Hindlimb muscle (tissue), 1 donor: ENCODE results near the gene ATL2. TPM values are rescaled to one million over a fixed set of nuclear protein-coding genes. Genes with fewer than 3 reads are reported as not detected.
"Not testable (repeated sequence)": the region's sequence is repeated elsewhere in the genome, so short reads cannot be mapped to it uniquely, and the experiment has no call there.

ENCODE experiments used
- DNase-seq: peaks from one replicate; pipeline ENCODE4 v3.0.0-alpha.2; 2013
- polyA plus RNA-seq: library from polyadenylated mRNA; unstranded; fragments of 120-200 nt; gene quantifications from one replicate; pipeline ENCODE4 v1.2.1, GENCODE V29; 2013; ENCODE audit not compliant: insufficient read length

The ATL2 gene
- polyA plus RNA-seq, 1 donor: 32.8 TPM

- no peak for DNase-seq
Measured at GRCh38 chr2:38268691-38269327, 108.3 kb downstream of the ATL2 start.

DNA sequence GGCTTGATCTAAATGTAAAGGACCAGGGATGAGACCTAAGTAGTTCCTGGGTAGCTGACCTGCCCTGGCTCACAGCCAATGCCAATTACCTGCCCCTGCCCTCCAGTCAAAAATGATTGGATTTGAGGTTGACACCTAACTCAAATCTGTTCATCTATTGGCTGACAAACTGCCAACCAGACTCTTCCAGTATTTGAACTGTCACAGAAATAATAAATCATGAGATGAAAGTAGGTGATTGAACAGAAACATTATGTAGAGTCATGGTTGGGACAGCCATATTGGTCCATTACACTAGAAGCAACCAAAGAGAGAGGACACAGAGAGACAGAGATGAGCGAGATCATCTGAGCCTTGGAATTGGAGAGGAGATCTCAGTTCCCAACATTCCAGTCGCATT lies 109.1 kb downstream of the ATL2 start:
- DNase-seq: no peak

DNA sequence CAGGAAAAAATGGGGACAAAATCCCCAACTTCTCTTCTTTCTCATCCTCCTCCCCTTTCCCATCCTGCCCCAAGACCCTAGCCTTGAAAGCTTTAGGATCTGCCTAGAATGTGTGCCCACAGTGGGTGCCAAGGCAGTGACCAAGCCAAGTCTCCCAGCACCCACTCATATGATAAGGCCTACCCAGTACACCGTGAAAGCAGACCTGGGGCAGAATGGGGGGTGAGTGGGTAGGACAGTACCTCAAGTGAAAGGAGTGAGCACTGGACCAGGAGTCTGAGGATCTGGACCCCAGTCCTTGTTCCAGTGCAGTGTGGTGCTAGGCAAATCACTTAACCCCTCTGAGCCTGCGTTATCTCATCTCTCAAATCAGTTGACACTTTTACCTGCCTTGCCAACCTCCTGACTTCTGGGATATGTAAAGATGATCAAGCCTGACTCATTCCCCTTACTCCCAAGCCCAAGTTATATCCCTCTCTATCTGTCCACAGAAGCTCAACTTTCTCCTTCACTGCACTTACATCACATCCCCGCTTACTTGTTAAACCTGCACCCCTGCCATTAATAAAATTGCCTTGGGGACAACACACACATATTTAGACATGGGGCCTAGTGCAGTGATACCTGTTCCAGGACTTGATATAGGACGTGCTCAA lies 109.7 kb downstream of the ATL2 start:
- DNase-seq: no peak

GRCh38 chr2:38266382-38267061 lies 110.6 kb downstream of the ATL2 start:
- no peak for DNase-seq

- no peak for DNase-seq
Measured at GRCh38 chr2:38265461-38265860, 111.6 kb downstream of the ATL2 start.

DNA sequence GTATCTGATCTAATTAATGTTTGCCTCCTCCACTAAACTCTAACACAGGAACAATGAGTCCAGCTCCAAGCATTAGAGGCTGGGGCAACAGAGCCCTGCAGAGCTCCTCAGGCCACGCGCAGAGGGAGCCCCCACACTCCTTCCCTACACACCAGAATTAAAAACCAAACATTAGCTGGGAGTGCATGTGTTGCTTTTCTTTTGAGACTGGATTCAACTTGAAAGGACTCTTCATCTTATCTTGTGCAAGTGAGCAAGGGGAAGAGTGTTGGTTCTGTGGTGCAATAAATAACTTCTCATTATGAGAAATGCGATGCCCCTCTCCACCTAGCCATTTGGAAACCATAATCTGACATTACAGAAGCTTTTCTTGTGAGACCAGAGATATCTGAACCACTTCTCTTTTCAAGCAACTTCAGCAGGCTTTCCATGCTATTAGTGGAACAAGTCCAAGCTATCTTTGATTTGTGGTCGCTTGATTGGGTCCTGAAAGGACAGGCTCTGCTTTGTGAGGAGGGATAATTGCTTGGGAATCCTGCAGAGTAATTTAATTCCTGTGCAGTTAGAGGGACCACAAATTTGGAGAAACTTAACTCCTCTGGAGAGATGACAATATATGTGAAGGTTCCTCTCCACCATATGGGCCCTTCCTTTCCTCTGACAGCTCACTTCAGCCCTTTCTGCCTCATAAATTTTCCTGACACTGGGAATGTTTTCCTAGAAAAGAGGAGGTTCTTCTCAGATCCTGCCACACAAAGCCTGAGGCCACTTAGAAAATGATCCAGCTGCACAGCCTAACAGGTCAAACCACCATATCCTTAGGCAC lies 112.5 kb downstream of the ATL2 start:
- DNase-seq: no peak

DNA sequence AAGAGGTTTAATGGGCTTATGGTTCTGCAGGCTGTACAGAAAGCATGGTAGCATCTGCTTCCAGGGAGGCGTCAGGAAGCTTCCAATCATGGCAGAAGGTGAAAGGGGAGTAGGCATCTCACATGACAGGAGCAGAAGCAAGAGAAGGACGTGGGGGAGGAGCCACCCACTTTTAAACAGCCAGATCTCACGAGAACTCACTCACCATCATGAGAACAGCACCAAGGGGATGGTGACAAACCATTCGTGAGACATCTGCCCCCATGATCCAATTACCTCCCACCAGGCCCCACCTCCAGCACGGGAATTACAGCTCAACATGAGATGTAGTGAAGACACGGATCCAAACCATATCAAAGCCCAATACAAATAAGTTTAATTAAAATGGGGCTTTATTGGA lies 113.8 kb downstream of the ATL2 start:
- no peak for DNase-seq

- DNase-seq: no peak
Measured at GRCh38 chr2:38262069-38262871, 114.8 kb downstream of the ATL2 start.

DNA sequence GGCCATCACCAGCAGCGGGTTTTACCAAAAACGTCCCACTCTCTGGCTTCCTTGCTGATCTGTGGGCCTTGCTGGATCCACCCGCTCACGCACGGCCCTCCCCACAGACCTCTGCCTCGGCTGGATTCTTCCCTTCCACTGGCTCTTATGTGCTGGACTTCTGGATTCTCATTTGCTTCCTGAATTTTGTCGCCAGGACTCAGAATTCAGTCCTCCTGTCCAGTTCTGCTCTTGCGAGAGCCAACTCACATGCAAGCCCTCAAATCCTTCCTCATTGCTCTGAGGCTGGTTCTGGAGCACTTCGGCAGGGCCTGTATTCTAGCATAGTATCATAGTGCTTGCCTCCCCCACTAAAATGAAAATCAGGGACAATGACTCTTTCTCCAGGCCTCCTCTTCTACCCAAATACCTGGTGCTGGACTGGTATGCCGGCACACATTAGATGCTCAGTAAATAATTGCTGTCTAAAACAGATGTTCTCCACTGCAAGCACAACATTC lies 115.5 kb downstream of the ATL2 start:
- DNase-seq: no peak

DNA sequence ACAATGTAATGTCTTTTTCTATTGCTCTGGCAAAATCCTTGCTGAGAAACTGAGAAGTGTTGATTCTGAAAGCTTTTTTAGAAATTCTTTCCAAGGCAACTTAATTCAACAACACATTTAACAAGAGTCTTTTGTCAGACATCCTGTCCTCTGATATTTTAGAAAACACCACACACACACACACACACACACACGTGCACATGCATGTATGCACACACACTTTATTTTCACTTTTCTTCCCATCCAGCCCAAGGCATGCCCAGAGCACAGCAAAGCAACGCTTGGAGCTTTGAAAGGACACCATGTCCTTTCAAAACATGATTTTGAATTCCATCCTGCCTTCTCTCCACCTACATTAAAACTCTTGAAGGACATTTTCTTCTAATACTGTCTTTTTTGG lies 116.1 kb downstream of the ATL2 start:
- DNase-seq: no peak

GRCh38 chr2:38260469-38260868 lies 116.6 kb downstream of the ATL2 start:
- no peak for DNase-seq

GRCh38 chr2:38259311-38259710 lies 117.8 kb downstream of the ATL2 start:
- DNase-seq: no peak

- DNase-seq: not testable (repeated sequence)
Measured at GRCh38 chr2:38257680-38258079, 119.4 kb downstream of the ATL2 start.

- no peak for DNase-seq
Measured at GRCh38 chr2:38256610-38257009, 120.5 kb downstream of the ATL2 start.

DNA sequence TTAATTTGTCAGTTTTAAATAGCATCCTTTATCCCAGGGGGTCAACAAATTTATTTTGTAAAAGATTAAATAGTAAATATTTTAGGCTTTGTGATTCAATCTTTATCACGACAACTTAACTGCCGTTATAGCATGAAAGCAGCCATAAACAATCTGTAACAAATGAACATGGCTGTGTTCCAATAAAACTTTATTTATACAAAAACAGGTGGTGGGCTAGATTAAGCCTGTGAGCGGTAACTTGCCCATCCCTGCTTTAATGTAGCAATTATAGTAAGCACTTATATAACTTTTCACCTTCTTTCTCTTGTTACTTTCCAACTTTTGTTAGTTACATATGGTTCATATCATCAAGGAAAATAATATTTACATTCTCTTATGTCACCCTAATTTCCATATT lies 121.9 kb downstream of the ATL2 start:
- no peak for DNase-seq

- no peak for DNase-seq
Measured at GRCh38 chr2:38254796-38255195, 122.3 kb downstream of the ATL2 start.

DNA sequence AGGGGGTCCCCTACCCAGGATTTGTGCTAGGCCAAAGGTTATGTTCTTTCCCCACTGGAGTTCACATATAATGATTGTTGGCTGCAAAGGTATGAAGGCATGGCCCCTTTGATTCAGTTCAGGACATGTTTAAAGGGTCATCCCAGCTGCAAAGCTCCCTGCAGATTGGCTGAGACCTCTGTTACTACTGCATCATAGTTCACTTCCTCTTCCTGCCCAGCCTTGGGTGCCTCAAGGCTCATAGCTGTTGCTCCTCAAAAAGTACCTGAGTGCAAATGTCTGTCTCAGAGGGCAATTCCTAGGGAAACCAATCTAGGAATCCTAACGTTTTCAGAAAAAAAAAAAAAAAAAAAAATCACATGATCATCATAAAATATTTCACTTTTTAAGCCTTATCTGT lies 125.1 kb downstream of the ATL2 start:
- DNase-seq: no peak

DNA sequence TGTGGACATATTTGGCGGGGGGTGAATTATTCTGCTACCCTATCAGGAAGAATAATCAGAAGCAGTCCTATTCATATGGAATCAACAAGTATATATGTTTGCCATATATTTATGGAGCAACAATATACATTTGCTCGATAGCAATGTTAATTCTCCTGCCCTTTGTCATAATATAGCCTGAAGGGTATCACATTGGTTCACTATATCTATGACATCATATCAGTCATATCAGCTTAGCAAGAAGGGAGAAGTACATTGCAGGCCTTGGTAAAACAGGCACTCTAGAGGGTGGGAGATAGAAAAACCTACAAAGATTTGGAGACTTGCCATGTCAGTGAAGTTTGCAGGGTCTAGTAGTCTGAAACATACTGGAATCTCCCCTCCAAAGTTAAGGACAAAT lies 128.4 kb downstream of the ATL2 start:
- DNase-seq: no peak

- no peak for DNase-seq
Measured at GRCh38 chr2:38248255-38248654, 128.8 kb downstream of the ATL2 start.

DNA sequence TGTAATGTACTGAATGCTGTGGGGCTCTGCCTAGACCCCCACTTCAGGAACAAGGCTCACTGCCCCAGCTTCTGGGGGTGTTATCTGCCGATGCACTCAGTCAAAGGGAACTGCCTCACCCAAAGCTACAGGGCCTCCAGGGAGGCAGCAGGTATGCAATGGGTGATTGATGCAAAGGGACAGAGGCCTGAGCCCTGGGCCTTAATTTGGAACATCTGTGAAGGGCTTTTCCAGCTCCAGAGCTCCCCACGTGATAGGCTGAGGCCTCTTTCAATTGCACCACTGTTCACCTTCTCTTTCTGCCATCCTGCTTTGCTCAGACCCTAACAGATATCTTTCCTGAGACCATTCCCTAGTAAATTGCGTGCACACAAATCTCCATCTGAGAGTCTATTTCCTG lies 131.0 kb downstream of the ATL2 start:
- DNase-seq: no peak

DNA sequence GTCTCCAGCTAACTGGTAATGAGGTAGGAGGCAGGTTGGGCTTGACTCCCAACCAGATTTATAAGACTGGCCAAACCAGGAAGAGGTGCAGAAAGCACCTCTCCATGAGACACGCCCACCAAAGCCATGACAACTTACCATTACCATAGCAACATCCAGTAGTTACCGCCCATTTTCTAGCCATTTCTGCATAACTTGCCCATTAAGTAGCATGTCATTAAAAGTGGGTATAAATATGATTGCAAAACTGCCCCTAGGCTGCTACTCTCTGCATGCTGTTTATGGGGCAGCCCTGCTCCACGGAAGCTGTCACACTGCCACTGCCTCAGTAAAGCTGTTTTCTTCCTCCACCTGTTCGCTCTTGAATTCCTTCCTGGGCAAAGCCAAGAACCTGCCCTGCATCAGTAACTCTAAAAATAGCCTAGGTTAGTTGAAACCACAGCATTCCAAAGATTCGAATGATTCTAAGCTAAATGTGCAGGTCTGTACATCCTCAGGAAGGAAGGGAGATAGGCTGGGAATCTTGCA lies 131.9 kb downstream of the ATL2 start:
- no peak for DNase-seq

- DNase-seq: no peak
Measured at GRCh38 chr2:38244301-38244700, 132.8 kb downstream of the ATL2 start.
